ENCODE data around the gene GNG8.

The GNG8 gene

GRCh38 chr19:46618670-46619231 is 17.3 kb downstream of the GNG8 start:
- DNase-seq (ENCODE audit: low read depth): no peak

GRCh38 chr19:46617601-46618000 is 18.4 kb downstream of the GNG8 start:
- no peak for DNase-seq (ENCODE audit: low read depth)

GRCh38 chr19:46616631-46617322 is 19.2 kb downstream of the GNG8 start:
- DNase-seq (ENCODE audit: low read depth): no peak

- DNase-seq (ENCODE audit: low read depth): no peak
These were observed 20.0 kb downstream of the GNG8 start for GRCh38 chr19:46615966-46616365.

GRCh38 chr19:46614114-46614722 is 21.8 kb downstream of the GNG8 start:
- DNase-seq (ENCODE audit: low read depth): peak; percentile 73

- DNase-seq (ENCODE audit: low read depth): no peak
These were observed 22.5 kb downstream of the GNG8 start for GRCh38 chr19:46613525-46613924.

- DNase-seq (ENCODE audit: low read depth): no peak
These were observed 24.2 kb downstream of the GNG8 start for GRCh38 chr19:46611776-46612175.

GRCh38 chr19:46610851-46611770 is 24.9 kb downstream of the GNG8 start:
- DNase-seq (ENCODE audit: low read depth): no peak

GRCh38 chr19:46610413-46610775 is 25.6 kb downstream of the GNG8 start:
- no peak for DNase-seq (ENCODE audit: low read depth)

GRCh38 chr19:46609511-46610412 is 26.2 kb downstream of the GNG8 start:
- no peak for DNase-seq (ENCODE audit: low read depth)

GRCh38 chr19:46608581-46609345 is 27.2 kb downstream of the GNG8 start:
- DNase-seq (ENCODE audit: low read depth): no peak

GRCh38 chr19:46608178-46608577 is 27.8 kb downstream of the GNG8 start:
- DNase-seq (ENCODE audit: low read depth): no peak

GRCh38 chr19:46607448-46607841 is 28.6 kb downstream of the GNG8 start:
- no peak for DNase-seq (ENCODE audit: low read depth)

GRCh38 chr19:46606681-46607447 is 29.1 kb downstream of the GNG8 start:
- DNase-seq (ENCODE audit: low read depth): no peak

GRCh38 chr19:46606019-46606418 is 30.0 kb downstream of the GNG8 start:
- DNase-seq (ENCODE audit: low read depth): no peak

- DNase-seq (ENCODE audit: low read depth): no peak
These were observed 30.6 kb downstream of the GNG8 start for GRCh38 chr19:46605356-46605821.

- DNase-seq (ENCODE audit: low read depth): no peak
These were observed 31.1 kb downstream of the GNG8 start for GRCh38 chr19:46604781-46605355.

GRCh38 chr19:46603752-46604231 is 32.2 kb downstream of the GNG8 start:
- no peak for DNase-seq (ENCODE audit: low read depth)

GRCh38 chr19:46603195-46603637 is 32.8 kb downstream of the GNG8 start:
- no peak for DNase-seq (ENCODE audit: low read depth)

Data from stimulated activated CD8-positive, alpha-beta memory T cell treated with anti-CD3 and anti-CD28 coated beads, Interleukin-12 subunit alpha, Interleukin-12 subunit beta, amount 100 ng/mL, for 1 hour (primary cell).